HCT116 (cell line): ENCODE measurements around the gene GBF1. TPM values are rescaled to one million over a fixed set of nuclear protein-coding genes. Genes with fewer than 3 reads are reported as not detected.

ENCODE experiments used
- ATAC-seq: fragments of 200-7000 bp; cut with Tn5 transposase; 2 replicates; pipeline ENCODE4 v1.9.1; 2020; ENCODE audit warnings: mild to moderate bottlenecking, moderate library complexity
- BruUV-seq: library from RNA; stranded (reverse); fragments of 400-500 nt; replicated peaks from 2 replicates; lab custom pipeline; 2021; lab: Mats Ljungman, UMichigan
- CTCF ChIA-PET: fragments of 300-600 bp; sonication (Branson Sonifier 250); formaldehyde crosslinking; loops from one replicate; lab custom pipeline; 2021; ENCODE audit warnings: antibody characterized with exemption; lab: Charles Lee
- POLR2A ChIA-PET: fragments of 300-600, 350-600 bp; sonication (Branson Sonifier 250); formaldehyde crosslinking; loops from one replicate; lab custom pipeline; 2021; ENCODE audit warnings: antibody characterized with exemption; lab: Charles Lee
- RAD21 ChIA-PET, 2 experiments: fragments of 300-600 bp; sonication (Branson Sonifier 250); formaldehyde crosslinking; loops; one replicate each; lab custom pipeline; 2023; ENCODE audit warnings: low total read pairs in 2 of 2; ENCODE audit not compliant: uncharacterized antibody in 2 of 2, unreplicated experiment in 2 of 2, low non-redundant PET in 1 of 2; lab: Charles Lee
- DNase-seq: peaks from one replicate; pipeline ENCODE4 v3.0.0-alpha.2; 2010; ENCODE audit warnings: low read depth, low spot score
- H2AFZ ChIP-seq: fragments of 200-600 bp; shearing (Covaris generic), sonication (generic); 2 replicates; pipeline ENCODE4 v1.6.1; 2017; ENCODE audit warnings: low read depth, mixed run types, mixed read lengths, antibody characterized with exemption, low read length; ENCODE audit not compliant: poor library complexity, severe bottlenecking
- H3K27ac ChIP-seq: 2 replicates; pipeline ENCODE4 v1.5.1; 2012; ENCODE audit warnings: low read depth, low read length
- H3K27me3 ChIP-seq: fragments of 200-600 bp; sonication (generic); 2 replicates; pipeline ENCODE4 v1.6.1; 2016; ENCODE audit warnings: mixed run types, low read length, mixed read lengths; ENCODE audit not compliant: insufficient read depth
- H3K36me3 ChIP-seq, 2 experiments: fragments of 200-500 bp in 1 of 2; fragments of 200-600 bp in 1 of 2; sonication (Bioruptor generic) in 1 of 2; sonication (generic) in 1 of 2; 2 replicates each; pipeline versions ENCODE4 v1.5.1 to v1.6.1; 2014 to 2016; ENCODE audit warnings: low read length in 2 of 2, inconsistent platforms in 1 of 2, mixed read lengths in 1 of 2, mixed run types in 1 of 2; ENCODE audit not compliant: insufficient read depth in 2 of 2, control insufficient read depth in 1 of 2
- H3K4me1 ChIP-seq, 2 experiments: fragments of 200-600 bp in 1 of 2; sonication (generic) in 1 of 2; 2 replicates each; pipeline versions ENCODE4 v1.5.1 to v1.6.1; 2012 to 2017; ENCODE audit warnings: low read length in 2 of 2, inconsistent platforms in 1 of 2, mild to moderate bottlenecking in 1 of 2, mixed read lengths in 1 of 2, mixed run types in 1 of 2, moderate library complexity in 1 of 2; ENCODE audit not compliant: insufficient read depth in 2 of 2, control insufficient read depth in 1 of 2
- H3K4me2 ChIP-seq: fragments of 200-600 bp; sonication (generic); 2 replicates; pipeline ENCODE4 v1.6.1; 2017; ENCODE audit warnings: mixed run types, low read length, mixed read lengths
- H3K4me3 ChIP-seq, 2 experiments: fragments of 200-600 bp in 1 of 2; sonication (generic) in 1 of 2; replicated peaks in 1 of 2; 2 replicates each; pipeline ENCODE4 v1.5.1; 2011 to 2016; ENCODE audit warnings: low read length in 2 of 2, control low read depth in 1 of 2, low read depth in 1 of 2, mild to moderate bottlenecking in 1 of 2, mixed read lengths in 1 of 2, mixed run types in 1 of 2
- H3K79me2 ChIP-seq: fragments of 200-600 bp; sonication (generic); 2 replicates; pipeline ENCODE4 v1.6.1; 2017; ENCODE audit warnings: mild to moderate bottlenecking, mixed run types, low read length, moderate library complexity, mixed read lengths; ENCODE audit not compliant: insufficient read depth
- H3K9ac ChIP-seq: fragments of 200-600 bp; sonication (generic); 2 replicates; pipeline ENCODE4 v1.6.1; 2016; ENCODE audit warnings: low read length, mixed read lengths
- H3K9me2 ChIP-seq: fragments of 200-600 bp; sonication (generic), shearing (Covaris generic); 2 replicates; pipeline ENCODE4 v1.6.1; 2017; ENCODE audit warnings: mixed run types, mild to moderate bottlenecking, moderate library complexity; ENCODE audit not compliant: insufficient read depth
- H3K9me3 ChIP-seq, 2 experiments: fragments of 200-500 bp in 1 of 2; fragments of 200-600 bp in 1 of 2; sonication (Bioruptor generic) in 1 of 2; sonication (generic) in 1 of 2; 2 replicates each; pipeline ENCODE4 v1.6.1; 2014 to 2017; ENCODE audit warnings: low read length in 2 of 2, mixed read lengths in 2 of 2, inconsistent platforms in 1 of 2, low read depth in 1 of 2, mild to moderate bottlenecking in 1 of 2, mixed run types in 1 of 2, moderate library complexity in 1 of 2; ENCODE audit not compliant: control insufficient read depth in 1 of 2, insufficient read depth in 1 of 2
- H4K20me1 ChIP-seq: fragments of 200-600 bp; sonication (generic), shearing (Covaris generic); 2 replicates; pipeline ENCODE4 v1.6.1; 2017; ENCODE audit warnings: mixed run types, mild to moderate bottlenecking, moderate library complexity; ENCODE audit not compliant: insufficient read depth
- ATF3 ChIP-seq: IDR thresholded peaks from 2 replicates; pipeline ENCODE4 v1.6.1; 2012
- CBX3 ChIP-seq: IDR thresholded peaks from 2 replicates; pipeline ENCODE4 v1.6.1; 2012; ENCODE audit warnings: low read depth
- CEBPB ChIP-seq: IDR thresholded peaks from 2 replicates; pipeline ENCODE4 v1.6.1; 2012; ENCODE audit warnings: low read depth
- CTCF ChIP-seq, 3 experiments: fragments of 200-600 bp in 1 of 3; sonication (generic) in 1 of 3; IDR thresholded peaks in 2 of 3; conservative IDR thresholded peaks in 1 of 3; 2 replicates each; pipeline ENCODE4 v1.5.1; 2012 to 2017; ENCODE audit warnings: low read depth in 2 of 3, low read length in 2 of 3, antibody characterized with exemption in 1 of 3, borderline replicate concordance in 1 of 3, control low read depth in 1 of 3, mild to moderate bottlenecking in 1 of 3, mixed read lengths in 1 of 3, mixed run types in 1 of 3, moderate library complexity in 1 of 3; ENCODE audit not compliant: insufficient read depth in 1 of 3
- ELF1 ChIP-seq: IDR thresholded peaks from 2 replicates; pipeline ENCODE4 v1.6.1; 2012; ENCODE audit warnings: low read depth, borderline replicate concordance
- EZH2 ChIP-seq: fragments of 200-600 bp; sonication (generic); IDR thresholded peaks from 2 replicates; pipeline ENCODE4 v1.6.1; 2017; ENCODE audit warnings: antibody characterized with exemption, mixed run types
- FOSL1 ChIP-seq: IDR thresholded peaks from 2 replicates; pipeline ENCODE4 v1.6.1; 2012; ENCODE audit warnings: low read depth
- MAX ChIP-seq: IDR thresholded peaks from 2 replicates; pipeline ENCODE4 v1.6.1; 2012
- POLR2A ChIP-seq: IDR thresholded peaks from 2 replicates; pipeline ENCODE4 v1.7.0; 2011; ENCODE audit warnings: borderline replicate concordance; ENCODE audit not compliant: insufficient read depth, insufficient read length; ENCODE audit errors: extremely low read depth
- POLR2AphosphoS5 ChIP-seq: IDR thresholded peaks from 2 replicates; pipeline ENCODE4 v1.6.1; 2011; ENCODE audit warnings: mild to moderate bottlenecking, low read depth, low read length, moderate library complexity
- SIN3A ChIP-seq: IDR thresholded peaks from 2 replicates; pipeline ENCODE4 v1.6.1; 2012; ENCODE audit warnings: low read depth
- SP1 ChIP-seq: IDR thresholded peaks from 2 replicates; pipeline ENCODE4 v1.6.1; 2012; ENCODE audit warnings: low read depth
- SRF ChIP-seq: IDR thresholded peaks from 2 replicates; pipeline ENCODE4 v1.6.1; 2012; ENCODE audit warnings: low read depth
- TCF7L2 ChIP-seq: IDR thresholded peaks from 2 replicates; pipeline ENCODE4 v1.7.0; 2011; ENCODE audit warnings: borderline replicate concordance, inconsistent platforms; ENCODE audit not compliant: insufficient read depth, insufficient read length; ENCODE audit errors: extremely low read depth
- YY1 ChIP-seq: IDR thresholded peaks from 2 replicates; pipeline ENCODE4 v1.6.1; 2011; ENCODE audit warnings: low read length, low read depth, moderate library complexity, mild to moderate bottlenecking; ENCODE audit not compliant: insufficient replicate concordance; ENCODE audit errors: extremely low read depth
- ZFX ChIP-seq: fragments of 450-650 bp; IDR thresholded peaks from 2 replicates; pipeline ENCODE4 v1.6.1; 2017
- intact Hi-C: fragments of 100-400 bp; cut with micrococcal nuclease; formaldehyde crosslinking; loops from 2 replicates; pipeline ENCODE4 v1.10.0; 2022
- total RNA-seq: library from RNA; stranded (reverse); gene quantifications from one replicate; pipeline ENCODE4 v1.2.1, GENCODE V29; 2021; ENCODE audit not compliant: unreplicated experiment

GBF1 gene
- total RNA-seq, 1 experiment from 2014 or later, result 58.9 TPM

GRCh38 chr10:102411341-102412255, 166.3 kb downstream of the GBF1 start:
- ATAC-seq, result no peak
- RAD21 ChIA-PET, result no interaction called here
- no peaks in the 10 kb centered on the region for H3K9me3 ChIP-seq
- no peak overlapping the region for H3K4me2 ChIP-seq
- H3K4me3 ChIP-seq, result no peak overlapping the region
- peaks cover 11 to 21% of the 10 kb centered on the region in 2 experiments for H3K4me1 ChIP-seq
- intact Hi-C loops, result no loop called here
- BruUV-seq, result no TSS peak
- H3K9me2 ChIP-seq, result no peaks in the 10 kb centered on the region
- CTCF ChIA-PET, result interaction anchor here (1.1 kb wide), 1 partner anchor 12 kb away, joined by 4 read pairs; no protein-coding TSS in a partner anchor
- no peaks in the 10 kb centered on the region for H3K79me2 ChIP-seq
- no peaks in the 10 kb centered on the region for H4K20me1 ChIP-seq
- no peak for DNase-seq
- no peak overlapping the region for H3K9ac ChIP-seq
- H3K36me3 ChIP-seq, result no peaks in the 10 kb centered on the region
- H2AFZ ChIP-seq, result no peak overlapping the region
- TF ChIP-seq TCF7L2, result no peak
- TF ChIP-seq CEBPB, result no peak
- TF ChIP-seq ATF3, result no peak
- H3K27ac ChIP-seq, result no peak overlapping the region
- POLR2A ChIA-PET, result no interaction called here
- peaks cover 3% of the 10 kb centered on the region; the same call in 1 of the 2 replicates for H3K27me3 ChIP-seq

GRCh38 chr10:102412293-102412692, 167.0 kb downstream of the GBF1 start:
- H3K27ac ChIP-seq, result no peak overlapping the region
- POLR2A ChIA-PET, result interaction anchor here (1.4 kb wide), 1 partner anchor 10 kb away, joined by 3 read pairs; no protein-coding TSS in a partner anchor
- no TSS peak for BruUV-seq
- H3K4me3 ChIP-seq, result no peak overlapping the region
- DNase-seq (no peak), ATAC-seq (no peak)
- no peaks in the 10 kb centered on the region for H3K9me2 ChIP-seq
- H3K36me3 ChIP-seq, result no peaks in the 10 kb centered on the region
- no peak overlapping the region for H3K4me2 ChIP-seq
- intact Hi-C loops, result no loop called here
- no peak overlapping the region for H2AFZ ChIP-seq
- H3K9ac ChIP-seq, result no peak overlapping the region
- peaks cover 3% of the 10 kb centered on the region; the same call in 1 of the 2 replicates for H3K27me3 ChIP-seq
- H3K4me1 ChIP-seq, result peaks cover 11 to 21% of the 10 kb centered on the region in 2 experiments
- CTCF ChIA-PET, result no interaction called here
- no peaks in the 10 kb centered on the region for H3K9me3 ChIP-seq
- no peaks in the 10 kb centered on the region for H3K79me2 ChIP-seq
- no peaks in the 10 kb centered on the region for H4K20me1 ChIP-seq
- RAD21 ChIA-PET, result no interaction called here
- TF ChIP-seq YY1 (no peak), SP1 (no peak), CEBPB (no peak), ZFX (no peak), SIN3A (no peak), POLR2AphosphoS5 (no peak), SRF (no peak), EZH2 (no peak), CBX3 (no peak), POLR2A (no peak), FOSL1 (no peak), CTCF (IDR thresholded peaks at IDR 0.05 in 2 of 3, conservative IDR thresholded peaks at IDR 0.05 in 1 of 3; ENCODE audit: borderline replicate concordance in 1 of 3, insufficient read depth in 1 of 3, low read depth in 2 of 3, low read length in 2 of 3) (no peak), ELF1 (no peak), MAX (no peak)
